ENCODE data around the gene LPP. TPM values are rescaled to one million over a fixed set of nuclear protein-coding genes. Genes with fewer than 3 reads are reported as not detected.

The LPP gene
- total and polyA plus RNA-seq, 2 of the 13 experiments (the other 11 are each of a cell fraction or from before 2014, with no cell fraction given), result 19.2 to 29.9 TPM

- TF ChIP-seq KLF13 (CRISPR knock-in tag; IDR thresholded peaks at IDR 0.05) (no peak), ZNF207 (IDR thresholded peaks at IDR 0.05; ENCODE audit: borderline replicate concordance) (no peak), ARID4A (CRISPR knock-in tag; IDR thresholded peaks at IDR 0.05; ENCODE audit: borderline replicate concordance) (no peak), NFAT5 (CRISPR knock-in tag; IDR thresholded peaks at IDR 0.05) (no peak), MBD4 (IDR thresholded peaks at IDR 0.05; ENCODE audit: borderline replicate concordance, low read length) (no peak), ATF1 (CRISPR knock-in tag; IDR thresholded peaks at IDR 0.05) (no peak), GATAD2A (CRISPR knock-in tag; IDR thresholded peaks at IDR 0.05) (no peak), ZNF484 (CRISPR knock-in tag; IDR thresholded peaks at IDR 0.05; ENCODE audit: borderline replicate concordance, low read depth) (no peak), BATF2 (CRISPR knock-in tag; IDR thresholded peaks at IDR 0.05) (no peak)
- ChIA-PET POLR2A (no interaction called here), CTCF (ENCODE audit: low intra/inter-chr PET ratio, low total read pairs) (no interaction called here)
- peaks cover 38% of the 10 kb centered on the region for H3K4me1 ChIP-seq (ENCODE audit: insufficient read depth, low read length)
- H3K9ac ChIP-seq (ENCODE audit: insufficient read depth, low read depth, low read length), result no peak overlapping the region
- no peak overlapping the region for H2AFZ ChIP-seq (ENCODE audit: low read length)
- H3K27ac ChIP-seq (ENCODE audit: extremely low read length, insufficient read depth, low read length), result no peak overlapping the region
- 96% methylated on average over 1 of the region's 1 CpG for WGBS (ENCODE audit: low lambda C conversion rate)
- in situ Hi-C loops (cut with HindIII; ENCODE audit: extremely low pct_ligation_motif_present, low pct_unique_long_range_greater_than_20kb) (no loop called here), intact Hi-C loops (cut with micrococcal nuclease; ENCODE audit: unreplicated experiment) (no loop called here)
- H3K36me3 ChIP-seq (replicated peaks in 1 of 2; ENCODE audit: control insufficient read depth in 1 of 2, insufficient read depth in 2 of 2, low read length in 2 of 2), result no peaks in the 10 kb centered on the region
- no TSS peak for BruUV-seq (replicated peaks)
- H3K9me3 ChIP-seq (ENCODE audit: low read length), result no peaks in the 10 kb centered on the region
- no peak overlapping the region for H3K4me3 ChIP-seq (replicated peaks in 1 of 3; ENCODE audit: insufficient read depth in 1 of 3, low read depth in 2 of 3, low read length in 3 of 3)
- no peak for FAIRE-seq
- H3K4me2 ChIP-seq (ENCODE audit: low read depth, low read length), result no peak overlapping the region
- no peaks in the 10 kb centered on the region for H4K20me1 ChIP-seq (ENCODE audit: insufficient read depth, low read length)
- H3K79me2 ChIP-seq (ENCODE audit: insufficient read depth, low read length), result no peaks in the 10 kb centered on the region
- no peaks in the 10 kb centered on the region for H3K27me3 ChIP-seq (ENCODE audit: control insufficient read depth in 1 of 2, insufficient read depth in 2 of 2, low read length in 2 of 2)
- no peak for DNase-seq (ENCODE audit: low spot score)
- no peak for ATAC-seq
Measured at GRCh38 chr3:188677344-188677743, 523.4 kb downstream of the LPP start.
